HG03565 (cell line): ENCODE measurements around the gene PSMB2.

Source experiments
- ATAC-seq: cut with Tn5 transposase; IDR thresholded peaks from one replicate; pipeline ENCODE4 v1.9.1; 2021; ENCODE audit warnings: mild to moderate bottlenecking, moderate library complexity; ENCODE audit not compliant: unreplicated experiment

The PSMB2 gene

DNA sequence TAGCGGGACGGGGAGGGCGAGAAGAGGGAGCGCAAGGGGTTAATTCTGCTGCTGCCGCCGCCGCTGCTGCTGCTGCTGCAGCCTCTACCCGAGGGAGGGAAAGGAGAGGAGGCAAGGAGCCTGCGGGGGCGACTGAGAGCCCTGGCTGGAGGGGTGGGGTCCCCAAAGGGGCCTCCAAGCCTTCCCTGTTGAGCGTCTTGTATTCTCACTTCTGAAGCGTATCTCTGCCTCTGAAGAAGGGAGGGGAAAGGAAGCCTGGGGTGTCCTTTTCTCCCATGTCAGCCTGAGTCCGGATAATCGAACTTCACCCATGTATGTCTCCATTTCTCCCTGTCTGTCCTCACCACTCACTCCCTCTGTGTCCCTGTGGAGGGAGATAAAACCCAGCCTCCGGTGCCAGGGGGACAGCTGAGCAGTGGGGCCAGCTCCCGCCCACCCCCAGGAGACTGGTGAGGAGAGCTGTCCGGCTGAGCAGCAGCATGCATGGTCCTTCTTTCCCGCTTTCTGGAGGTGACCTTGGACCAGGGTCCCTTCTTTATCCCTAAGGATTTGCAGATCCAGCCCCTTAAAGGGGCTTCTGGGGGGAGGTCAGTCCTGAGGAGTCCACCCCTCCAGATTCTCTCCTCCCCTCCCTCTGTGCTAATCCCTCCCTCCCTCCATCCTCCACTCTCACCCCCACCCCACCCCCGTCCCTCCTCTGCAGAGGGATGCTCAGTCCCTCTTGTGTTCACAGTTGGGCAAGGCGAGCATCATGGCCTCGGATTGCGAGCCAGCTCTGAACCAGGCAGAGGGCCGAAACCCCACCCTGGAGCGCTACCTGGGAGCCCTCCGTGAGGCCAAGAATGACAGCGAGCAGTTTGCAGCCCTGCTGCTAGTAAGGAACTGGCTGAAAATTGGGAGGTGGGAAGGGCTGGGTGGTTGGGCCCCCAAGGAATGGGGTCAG, 82.7 kb downstream of the PSMB2 start:
- ATAC-seq: no peak

DNA sequence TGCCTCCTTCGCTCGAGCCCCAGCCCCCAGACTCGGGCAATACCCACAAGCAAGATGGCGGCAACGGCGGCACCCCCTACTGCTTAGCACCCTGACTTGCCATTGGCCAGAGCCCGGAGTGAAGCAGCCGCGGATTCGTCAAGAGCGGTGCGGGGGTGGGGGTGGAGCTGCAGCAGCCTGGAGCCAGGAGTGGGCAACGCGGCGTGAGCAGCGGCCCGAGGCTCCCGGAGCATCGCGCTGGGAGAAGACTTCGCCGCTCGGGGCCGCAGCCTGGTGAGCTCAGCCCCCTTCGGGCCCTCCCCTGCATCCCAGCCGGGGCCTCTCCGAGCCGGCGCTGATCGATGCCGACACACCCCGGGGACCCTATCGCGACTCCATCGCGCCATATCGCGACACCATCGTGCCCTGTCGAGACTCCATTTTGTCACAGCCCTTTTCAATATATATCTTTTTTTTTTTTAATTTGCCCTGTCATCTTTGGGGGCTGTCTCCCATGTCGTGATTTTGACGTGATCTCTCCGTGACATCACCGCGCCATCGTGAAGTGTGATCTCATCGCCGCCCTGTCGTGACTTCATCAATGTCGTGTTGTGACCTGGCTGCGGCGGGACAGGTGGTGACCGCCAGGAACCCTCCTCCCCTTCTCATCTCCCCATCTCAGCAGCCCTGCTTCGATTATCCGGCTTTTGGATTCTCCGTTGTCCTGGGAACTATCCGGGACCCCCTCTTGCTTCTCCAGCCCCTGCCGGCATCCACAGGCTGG, 83.5 kb downstream of the PSMB2 start, which contains the start of gene NCDN:
TSS of gene NCDN (plus strand) at position 189 of the 763 bp plus-strand sequence. CDS start at position 581, 392 bp downstream.
- peak; percentile 56 for ATAC-seq

DNA sequence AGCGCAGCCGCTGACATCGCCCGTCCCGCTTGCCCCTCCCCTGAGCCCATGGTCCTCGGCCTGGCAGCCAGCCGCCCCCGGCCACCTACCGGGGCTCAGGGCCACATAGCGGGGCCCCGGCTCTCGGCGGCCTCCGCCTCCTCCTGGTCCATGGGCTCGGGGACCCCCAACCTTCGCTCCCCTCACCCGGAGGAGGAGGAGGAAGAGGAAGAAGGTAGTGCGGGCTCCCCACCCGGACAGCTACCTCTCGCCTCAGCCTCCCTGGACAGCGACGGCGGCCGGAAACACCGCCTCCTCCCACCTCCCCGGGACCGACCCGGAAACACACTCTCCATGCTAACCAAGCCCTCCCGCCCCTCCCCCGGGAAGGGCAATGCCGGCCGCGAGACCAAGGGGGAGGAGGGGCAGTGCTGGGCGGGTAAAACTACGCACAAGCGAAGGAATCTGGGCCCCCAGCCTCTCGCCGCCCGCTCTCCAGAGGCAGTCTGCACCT, 84.2 kb downstream of the PSMB2 start, which contains the start of gene KIAA0319L:
TSS of gene KIAA0319L (minus strand) at position 286 of the 493 bp plus-strand sequence. CDS start 2,912 bp downstream, outside the sequence.
- peak; percentile 62 for ATAC-seq

DNA sequence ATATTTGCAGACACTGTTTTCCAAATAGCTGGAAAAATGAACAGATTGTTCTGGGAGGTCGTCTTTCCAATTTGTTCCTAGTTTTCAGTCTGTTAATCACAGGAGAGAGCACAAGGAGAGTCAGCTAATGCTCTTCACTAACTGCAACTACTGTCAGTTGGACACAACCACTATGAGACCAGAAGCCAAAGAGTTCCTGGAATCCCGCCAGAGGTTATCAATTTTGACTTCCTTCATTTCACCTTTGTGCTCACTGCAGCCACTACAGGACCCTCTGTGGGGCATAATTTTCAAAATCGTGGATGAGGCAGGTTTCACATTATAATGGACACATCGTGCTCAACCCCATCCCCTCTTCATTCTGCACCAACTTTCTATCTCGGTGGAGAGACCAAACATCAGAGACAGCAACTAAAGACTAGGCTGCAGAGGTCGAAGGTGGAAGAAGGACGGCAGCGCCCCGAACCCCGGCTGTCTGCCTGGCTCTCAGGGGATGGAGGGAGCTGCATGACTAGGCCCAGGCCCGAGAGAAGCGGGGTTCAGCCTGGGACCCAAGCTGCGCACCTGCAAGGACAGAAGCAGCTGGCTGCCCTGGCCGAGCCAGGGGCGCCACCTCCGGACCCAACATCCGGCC, 84.7 kb downstream of the PSMB2 start:
- ATAC-seq: no peak

DNA sequence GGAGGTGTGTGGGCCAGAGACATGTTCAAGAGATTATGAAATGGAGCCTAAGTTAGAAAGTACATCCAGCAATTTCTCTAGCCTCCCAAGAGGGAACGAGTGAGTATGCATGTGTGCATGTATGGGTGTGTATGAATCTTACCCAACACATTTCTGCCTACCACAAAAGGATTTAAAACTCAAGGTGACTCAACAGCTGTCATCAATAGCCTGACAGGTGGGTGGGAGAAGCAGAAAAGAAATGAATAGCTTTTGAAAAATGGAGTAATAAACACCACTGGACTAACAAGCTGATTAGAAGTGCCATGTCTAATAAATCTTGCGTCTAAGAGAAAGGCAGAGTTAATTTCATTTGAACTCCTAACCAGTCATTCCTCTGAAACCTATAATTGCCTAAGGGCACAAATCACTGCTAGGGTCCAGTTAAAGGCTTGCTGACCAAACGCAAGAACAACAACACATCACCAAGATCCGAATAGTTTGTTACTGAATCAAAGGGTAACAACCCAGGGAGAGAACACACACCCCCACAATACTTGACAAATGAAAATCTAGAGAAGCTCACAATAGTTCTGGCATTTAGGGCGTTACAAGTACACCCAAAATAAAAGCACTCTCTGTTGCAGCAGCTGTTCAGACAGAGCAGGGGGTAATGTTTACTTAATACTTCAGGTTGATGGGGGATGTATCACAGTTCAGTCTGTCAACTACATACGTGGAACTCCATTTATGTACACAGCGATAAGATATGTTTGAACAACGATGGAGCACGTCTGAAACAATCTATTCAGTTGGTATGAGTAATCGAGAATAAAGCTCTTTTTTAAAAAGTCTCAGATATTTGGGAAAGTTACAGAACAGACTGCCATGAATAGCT, 85.5 kb downstream of the PSMB2 start:
- ATAC-seq: no peak

DNA sequence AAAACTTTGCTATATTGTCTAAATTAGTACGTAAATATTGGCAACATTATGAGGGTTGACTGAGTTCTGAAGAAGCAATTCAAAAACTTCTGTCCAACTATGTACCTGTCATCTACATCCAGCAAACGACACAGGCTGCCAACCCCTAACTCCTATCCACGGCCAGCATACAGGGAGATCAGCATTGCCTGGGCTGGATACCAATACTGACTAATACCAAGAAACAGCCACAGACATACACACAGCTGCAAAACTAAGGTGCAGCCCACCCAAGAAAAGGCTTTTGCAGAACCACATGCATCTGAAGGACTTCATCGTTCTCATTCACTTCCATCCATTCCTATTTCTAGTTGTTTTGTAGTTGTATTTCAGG, 86.1 kb downstream of the PSMB2 start:
- no peak for ATAC-seq

DNA sequence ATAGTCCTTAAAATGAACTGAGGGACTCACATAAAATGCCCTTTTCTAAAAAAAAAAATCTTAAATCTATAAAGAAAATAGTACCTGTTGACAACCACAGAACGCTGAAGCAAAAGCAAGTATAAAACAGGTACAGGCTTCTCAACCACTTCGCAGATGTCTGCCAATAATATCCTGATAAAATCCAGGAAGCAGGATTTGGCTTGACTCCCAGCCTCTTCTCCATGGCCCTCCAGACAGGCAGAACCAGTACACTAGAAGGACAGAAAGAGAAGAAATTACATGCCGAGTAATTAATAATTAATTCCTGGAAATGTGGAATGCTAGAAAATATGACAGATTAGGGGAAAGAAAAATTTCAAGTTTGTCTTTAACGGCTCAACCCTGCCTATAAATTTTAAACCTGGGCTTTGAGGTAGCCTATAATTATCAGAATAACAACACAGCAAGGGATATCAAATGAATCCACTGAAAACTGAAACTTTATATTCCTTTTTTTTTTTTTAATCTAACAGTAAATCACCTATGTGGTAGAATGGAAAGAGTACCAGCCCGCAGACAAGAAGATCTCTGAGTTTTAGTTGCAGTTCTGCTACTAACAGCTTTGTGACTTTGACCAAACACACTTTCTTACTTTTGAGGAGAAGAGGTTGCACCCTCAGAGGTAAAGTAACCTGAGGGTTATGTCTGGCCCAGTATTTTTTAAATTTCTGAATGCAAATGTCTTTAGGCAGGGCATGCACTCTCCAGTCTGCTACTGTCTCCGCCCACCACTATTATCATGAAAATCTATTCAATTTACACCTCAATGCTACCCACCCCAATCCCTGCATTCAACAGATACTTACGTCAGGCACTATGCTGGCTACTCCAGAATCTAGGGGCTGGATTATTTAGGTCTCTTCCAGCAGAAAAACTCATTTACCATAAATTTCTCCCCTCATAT, 86.8 kb downstream of the PSMB2 start:
- ATAC-seq: no peak

DNA sequence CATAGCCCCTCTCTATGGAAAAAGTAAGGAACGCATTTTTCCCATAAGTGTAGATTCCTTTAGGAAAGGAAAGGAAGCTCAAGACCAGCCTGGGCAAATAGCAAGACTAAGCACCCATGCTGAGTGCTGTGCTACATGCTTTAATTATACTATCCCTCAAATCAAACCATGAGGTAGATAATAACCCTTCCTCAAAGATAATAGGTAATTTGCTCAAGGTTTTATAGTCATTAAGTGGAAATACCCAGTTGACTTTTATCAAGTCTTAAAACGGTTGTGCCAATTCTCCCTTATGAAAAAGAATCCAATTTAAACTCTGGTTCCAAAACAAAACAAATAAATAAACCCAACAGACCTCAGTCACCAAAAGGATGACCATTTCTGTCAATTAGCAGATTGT, 87.5 kb downstream of the PSMB2 start:
- ATAC-seq: no peak
